HepG2 (cell line): Measurements from ENCODE around the gene UBE2M. TPM values are rescaled to one million over a fixed set of nuclear protein-coding genes. Genes with fewer than 3 reads are reported as not detected.

Experiments used
- ARID4A ChIP-seq: sonication (generic); formaldehyde crosslinking; IDR thresholded peaks from 2 replicates; pipeline ENCODE4 v1.5.0; 2020; ENCODE audit warnings: mild to moderate bottlenecking, missing genetic modification reagents, borderline replicate concordance
- E2F5 ChIP-seq: sonication (generic); formaldehyde crosslinking; conservative IDR thresholded peaks from 2 replicates; pipeline ENCODE4 v1.4.0; 2020; ENCODE audit warnings: missing genetic modification reagents
- ETV6 ChIP-seq: sonication (generic); formaldehyde crosslinking; conservative IDR thresholded peaks from 2 replicates; pipeline ENCODE4 v1.4.0; 2020; ENCODE audit warnings: missing genetic modification reagents
- GATA4 ChIP-seq: sonication (generic); IDR thresholded peaks from 2 replicates; pipeline ENCODE4 v1.6.1; 2016; ENCODE audit warnings: antibody characterized with exemption, low read depth, borderline replicate concordance
- IRF2 ChIP-seq: IDR thresholded peaks from 2 replicates; pipeline ENCODE4 v1.6.1; 2018; ENCODE audit warnings: missing genetic modification reagents, missing compliant biosample characterization
- MAX ChIP-seq: IDR thresholded peaks from 2 replicates; pipeline ENCODE4 v1.6.1; 2012; ENCODE audit warnings: inconsistent platforms
- NCOR1 ChIP-seq: fragments of 200-600 bp; sonication (generic); IDR thresholded peaks from 2 replicates; pipeline ENCODE4 v1.7.0; 2017; ENCODE audit warnings: antibody characterized with exemption, low read length, borderline replicate concordance
- SMYD3 ChIP-seq: sonication (generic); formaldehyde crosslinking; IDR thresholded peaks from 2 replicates; pipeline ENCODE4 v1.8.1; 2023; ENCODE audit warnings: mild to moderate bottlenecking, missing genetic modification reagents
- TERF1 ChIP-seq: sonication (generic); formaldehyde crosslinking; IDR thresholded peaks from 2 replicates; pipeline ENCODE4 v1.8.0; 2022; ENCODE audit warnings: mild to moderate bottlenecking, missing genetic modification reagents, moderate library complexity
- ZNF576 ChIP-seq: sonication (generic); formaldehyde crosslinking; IDR thresholded peaks from 2 replicates; pipeline ENCODE4 v1.4.0; 2020; ENCODE audit warnings: mild to moderate bottlenecking, missing genetic modification reagents
- ZNF672 ChIP-seq: sonication (generic); formaldehyde crosslinking; IDR thresholded peaks from 2 replicates; pipeline ENCODE4 v1.8.1; 2022; ENCODE audit warnings: missing genetic modification reagents
- ZNF710 ChIP-seq: sonication (generic); formaldehyde crosslinking; IDR thresholded peaks from 2 replicates; pipeline ENCODE4 v1.5.0; 2020; ENCODE audit warnings: mild to moderate bottlenecking, missing genetic modification reagents, borderline replicate concordance
- polyA plus RNA-seq, 8 experiments: library from polyadenylated mRNA; depleted of rRNA in 3 of 8; stranded (reverse) in 7 of 8; unstranded in 1 of 8; fragments of >200 nt; fragmentation: Illumina TruSeq in 4 of 8; extraction: Trizol in 4 of 8; gene quantifications; 2 replicates each; pipeline versions ENCODE4 v1.2.1 to v1.2.3, GENCODE V29; 2011 to 2016; ENCODE audit warnings: low read depth in 4 of 8, missing spikeins in 1 of 8, mixed read lengths in 1 of 8; ENCODE audit not compliant: insufficient read depth in 1 of 8
- total RNA-seq, 5 experiments: library from RNA; depleted of rRNA; stranded (reverse); fragments of >200 nt; fragmentation: Illumina TruSeq; extraction: Trizol; gene quantifications; 2 replicates each; pipeline ENCODE4 v1.2.3, GENCODE V29; 2016; ENCODE audit warnings: low read depth in 1 of 5
- TF ChIP-seq, protein P1 (sequence below): sonication (generic); formaldehyde crosslinking; IDR thresholded peaks from 2 replicates; pipeline ENCODE4 v1.8.1; 2022; ENCODE audit warnings: mild to moderate bottlenecking, missing genetic modification reagents

The UBE2M gene
- total and polyA plus RNA-seq, 2 of the 13 experiments (the other 11 are each of a cell fraction or from before 2014, with no cell fraction given) = 36.2 to 50.3 TPM

GRCh38 chr19:58538257-58539168, 19.9 kb downstream of the UBE2M start (continued):
- TF ChIP-seq TERF1 (CRISPR knock-in tag) = no peak
- no peak for TF ChIP-seq ETV6 (CRISPR knock-in tag)
- TF ChIP-seq ZNF672 = no peak
- TF ChIP-seq GATA4 = no peak
- no peak for TF ChIP-seq IRF2 (CRISPR knock-in tag)
- TF ChIP-seq NCOR1 = no peak
- no peak for TF ChIP-seq E2F5
- TF ChIP-seq SMYD3 = 0 out of 2 replicates have a peak, but pooled peaks have one; percentile 33
- TF ChIP-seq MAX = peak; percentile 75
- no peak for TF ChIP-seq ZNF576
- TF ChIP-seq, protein P1, sequence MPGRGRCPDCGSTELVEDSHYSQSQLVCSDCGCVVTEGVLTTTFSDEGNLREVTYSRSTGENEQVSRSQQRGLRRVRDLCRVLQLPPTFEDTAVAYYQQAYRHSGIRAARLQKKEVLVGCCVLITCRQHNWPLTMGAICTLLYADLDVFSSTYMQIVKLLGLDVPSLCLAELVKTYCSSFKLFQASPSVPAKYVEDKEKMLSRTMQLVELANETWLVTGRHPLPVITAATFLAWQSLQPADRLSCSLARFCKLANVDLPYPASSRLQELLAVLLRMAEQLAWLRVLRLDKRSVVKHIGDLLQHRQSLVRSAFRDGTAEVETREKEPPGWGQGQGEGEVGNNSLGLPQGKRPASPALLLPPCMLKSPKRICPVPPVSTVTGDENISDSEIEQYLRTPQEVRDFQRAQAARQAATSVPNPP = no peak; the same call in 1 of the 2 replicates
- TF ChIP-seq ARID4A (CRISPR knock-in tag) = peak; percentile 52; the same call in 1 of the 2 replicates
- no peak for TF ChIP-seq ZNF710
